Ovary (tissue), 9 donors: Measurements from ENCODE around the gene GAD2. TPM values are rescaled to one million over a fixed set of nuclear protein-coding genes. Genes with fewer than 3 reads are reported as not detected.

Source experiments
- DNase-seq, 5 donors: peaks; one replicate each; pipeline ENCODE4 v3.0.0-alpha.2; 2019 to 2020
- H3K27ac ChIP-seq, 2 donors: fragments of 200-600 bp; one replicate each; pipeline versions ENCODE4 v1.5.1 to v1.8.0; 2019 to 2022
- H3K27me3 ChIP-seq: fragments of 200-600 bp; one replicate; pipeline ENCODE4 v1.8.0; 2022
- H3K36me3 ChIP-seq: fragments of 200-600 bp; sonication (generic); one replicate; pipeline ENCODE4 v1.5.1; 2019
- H3K4me1 ChIP-seq: one replicate; pipeline ENCODE4 v1.8.1; 2013; ENCODE audit warnings: mild to moderate bottlenecking, moderate library complexity; ENCODE audit not compliant: insufficient read depth
- H3K4me3 ChIP-seq: fragments of 200-600 bp; sonication (generic); one replicate; pipeline ENCODE4 v1.5.1; 2017
- H3K9me3 ChIP-seq, 2 donors: fragments of 200-600 bp in 1 of 2; sonication (generic) in 1 of 2; one replicate each; pipeline versions ENCODE4 v1.5.1 to v1.8.1; 2013 to 2019; ENCODE audit warnings: mild to moderate bottlenecking in 1 of 2, moderate library complexity in 1 of 2
- EP300 ChIP-seq: sonication (generic); formaldehyde crosslinking; IDR thresholded peaks from one replicate; pipeline ENCODE4 v1.6.1; 2017; ENCODE audit warnings: antibody characterized with exemption
- POLR2A ChIP-seq: fragments of 450-650 bp; IDR thresholded peaks from one replicate; pipeline ENCODE4 v1.6.1; 2017; ENCODE audit warnings: antibody characterized with exemption, mild to moderate bottlenecking, moderate library complexity
- WGBS, 3 donors: extraction: QIAGEN DNeasy Blood & Tissue Kit in 1 of 3; methylation state at CpG; one replicate each; pipeline versions ENCODE4 v1.1.5 to v1.1.7; 2013 to 2017; 5-methylcytosine and 5-hydroxymethylcytosine counted together
- intact Hi-C, 4 donors: fragments of 100-400 bp; cut with DNase I; formaldehyde crosslinking; loops; one replicate each; pipeline versions ENCODE4 v1.11.0 to v1.15.1; 2022 to 2023
- polyA plus RNA-seq, 2 donors: library from polyadenylated mRNA; stranded (reverse); fragments of 200-250 nt in 1 of 2; fragments of 350-450 nt in 1 of 2; fragmentation: Illumina TruSeq in 1 of 2; extraction: RNeasy Lipid Tissue Mini Kit (QIAGEN cat#74804) in 1 of 2; gene quantifications; one replicate each; pipeline ENCODE4 v1.2.3, GENCODE V29; 2013 to 2014
- total RNA-seq, 7 donors: library from RNA; depleted of rRNA in 2 of 7; stranded (reverse); fragments of >200 nt in 2 of 7; fragmentation: NEBNext Ultra II Directional in 3 of 7; extraction: Animal tissue kit (Norgen Biotek cat#: 25700) in 3 of 7; gene quantifications; one replicate each; pipeline versions ENCODE4 v1.1.0 to v1.2.4, GENCODE V29; 2016 to 2023
- TF ChIP-seq, protein P1 (sequence below), 3 donors: fragments of 450-650 bp in 2 of 3; fragments of 200-600 bp in 1 of 3; IDR thresholded peaks; one replicate each; pipeline versions ENCODE4 v1.5.1 to v1.8.0; 2016 to 2022; ENCODE audit warnings: antibody characterized with exemption in 3 of 3, mild to moderate bottlenecking in 1 of 3
- donor health status: DM: no; HTN: no; CAD: no; lungs with moderate emphysema.
- donor health status: DM: no; HTN: no; CAD: no.
- donor health status: Bipolar disorder and iron deficiency.
- donor health status: DM: yes; HTN: yes; CAD: no.
- donor health status: DM: no; HTN: no; CAD: no.
- donor health status: DM: yes; HTN: yes; CAD: no.

GAD2 gene
- total and polyA plus RNA-seq, 9 donors = 0.02 TPM; not detected in 8

DNA sequence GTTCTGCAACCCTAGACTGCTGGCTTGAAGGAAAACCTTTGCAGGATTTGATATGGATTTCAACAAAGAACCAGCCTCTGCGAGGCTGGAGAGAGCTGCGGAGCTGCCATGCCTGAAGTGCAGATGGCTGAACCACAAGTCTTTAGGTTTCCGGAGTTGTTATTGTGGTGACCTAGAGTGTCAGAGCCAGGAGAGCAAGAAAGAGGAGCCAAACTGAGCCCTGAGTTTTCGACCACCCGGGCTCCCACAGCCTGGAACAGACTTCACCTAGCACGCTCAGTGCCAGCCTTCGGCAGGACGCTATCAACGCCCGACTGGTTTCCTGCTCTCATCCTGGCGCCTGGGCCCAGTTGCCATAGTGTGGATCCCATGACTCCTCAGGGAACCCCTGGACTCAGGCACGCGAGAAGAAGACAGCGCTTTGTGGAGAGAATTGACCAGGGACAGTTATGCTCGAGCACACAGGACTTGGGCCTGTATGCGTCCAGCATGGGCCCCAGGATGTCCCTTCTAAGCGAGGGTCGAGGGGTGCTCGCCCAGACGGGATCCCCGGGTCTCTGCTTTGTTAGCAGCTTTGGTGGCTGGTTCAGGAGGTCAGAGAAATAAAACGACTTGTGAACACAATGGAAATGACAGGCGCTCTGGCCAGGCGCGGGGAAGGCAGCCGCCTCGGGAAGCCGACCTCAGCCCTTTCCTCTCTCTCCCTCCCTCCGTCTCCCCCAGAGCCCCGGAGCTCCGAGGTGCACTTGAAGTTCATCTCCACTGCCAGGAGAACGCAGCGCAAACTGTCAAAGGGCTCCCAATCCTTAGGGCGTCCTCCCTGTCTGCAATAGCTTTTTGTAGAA, 1.8 kb upstream of the GAD2 start:
- H3K27me3 ChIP-seq = no peaks in the 10 kb centered on the region

DNA sequence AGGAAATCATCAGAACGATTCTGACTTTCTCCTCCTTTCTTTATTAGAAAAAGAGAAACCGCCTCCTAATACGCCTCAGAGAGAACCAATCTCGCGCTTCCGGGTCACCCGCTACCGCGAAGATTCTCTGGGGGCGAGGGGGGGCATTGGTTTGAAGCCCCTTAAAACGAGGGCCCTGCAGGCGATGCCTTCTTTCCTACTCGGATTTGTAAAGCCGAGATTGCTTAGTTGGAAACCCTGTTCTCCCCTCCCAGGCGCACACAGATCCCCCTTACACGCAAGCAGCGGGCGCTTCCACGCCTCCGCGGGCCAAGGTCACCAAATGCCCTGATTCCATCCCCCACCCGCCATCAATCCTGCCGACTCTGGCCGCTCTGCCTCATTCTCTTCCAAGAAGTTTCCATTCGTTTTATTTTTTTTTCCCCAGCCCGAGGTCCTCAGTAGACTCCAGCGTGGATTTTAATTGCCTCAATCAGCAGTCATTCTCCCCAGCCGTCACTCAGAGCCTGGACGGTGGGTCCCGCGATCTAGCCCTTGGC, 1.1 kb upstream of the GAD2 start:
- no peak overlapping the region for H3K27ac ChIP-seq
- intact Hi-C loops = no loop called here

More for the DNA sequence above, 1.8 kb upstream of the GAD2 start:
- 4 to 7% (median 6%) methylated on average over 34 of the region's 34 CpGs for WGBS, 3 donors
- TF ChIP-seq, protein P1, sequence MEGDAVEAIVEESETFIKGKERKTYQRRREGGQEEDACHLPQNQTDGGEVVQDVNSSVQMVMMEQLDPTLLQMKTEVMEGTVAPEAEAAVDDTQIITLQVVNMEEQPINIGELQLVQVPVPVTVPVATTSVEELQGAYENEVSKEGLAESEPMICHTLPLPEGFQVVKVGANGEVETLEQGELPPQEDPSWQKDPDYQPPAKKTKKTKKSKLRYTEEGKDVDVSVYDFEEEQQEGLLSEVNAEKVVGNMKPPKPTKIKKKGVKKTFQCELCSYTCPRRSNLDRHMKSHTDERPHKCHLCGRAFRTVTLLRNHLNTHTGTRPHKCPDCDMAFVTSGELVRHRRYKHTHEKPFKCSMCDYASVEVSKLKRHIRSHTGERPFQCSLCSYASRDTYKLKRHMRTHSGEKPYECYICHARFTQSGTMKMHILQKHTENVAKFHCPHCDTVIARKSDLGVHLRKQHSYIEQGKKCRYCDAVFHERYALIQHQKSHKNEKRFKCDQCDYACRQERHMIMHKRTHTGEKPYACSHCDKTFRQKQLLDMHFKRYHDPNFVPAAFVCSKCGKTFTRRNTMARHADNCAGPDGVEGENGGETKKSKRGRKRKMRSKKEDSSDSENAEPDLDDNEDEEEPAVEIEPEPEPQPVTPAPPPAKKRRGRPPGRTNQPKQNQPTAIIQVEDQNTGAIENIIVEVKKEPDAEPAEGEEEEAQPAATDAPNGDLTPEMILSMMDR (IDR thresholded peaks at IDR 0.05) = no peak
- no peak for TF ChIP-seq POLR2A
- TF ChIP-seq EP300 = no peak
- no peak for DNase-seq
- H3K36me3 ChIP-seq = no peaks in the 10 kb centered on the region
- no peaks in the 10 kb centered on the region for H3K4me1 ChIP-seq
- intact Hi-C loops = no loop called here
- peaks cover 0 to 9% of the 10 kb centered on the region in 2 donors for H3K9me3 ChIP-seq
- H3K27ac ChIP-seq = no peak overlapping the region
- H3K4me3 ChIP-seq = no peak overlapping the region

DNA sequence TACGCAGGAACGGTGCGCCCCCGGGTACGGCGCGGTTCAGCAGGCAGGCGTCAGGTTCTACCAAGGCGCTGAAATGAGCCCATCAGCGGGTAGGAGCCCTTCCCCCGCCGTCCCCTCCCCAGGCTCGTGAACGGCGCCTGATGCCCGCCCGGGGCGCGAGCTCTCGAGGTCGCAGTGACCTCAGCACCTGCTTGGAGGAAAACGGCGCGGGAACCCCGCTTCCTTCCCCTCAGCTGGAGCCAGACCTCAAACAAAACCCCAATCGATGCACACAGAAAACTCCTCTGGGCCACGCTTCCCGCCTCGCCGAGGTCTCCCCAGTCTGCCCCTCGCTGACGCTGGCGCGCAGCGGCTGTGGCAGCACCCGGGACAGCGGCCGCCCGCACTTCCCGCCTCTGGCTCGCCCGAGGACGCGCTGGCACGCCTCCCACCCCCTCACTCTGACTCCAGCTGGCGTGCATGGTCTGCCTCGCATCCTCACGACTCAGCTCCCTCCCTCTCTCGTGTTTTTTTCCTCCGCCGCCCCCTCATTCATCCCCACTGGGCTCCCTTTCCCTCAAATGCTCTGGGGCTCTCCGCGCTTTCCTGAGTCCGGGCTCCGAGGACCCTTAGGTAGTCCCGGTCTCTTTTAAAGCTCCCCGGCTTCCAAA, 514 bp upstream of the GAD2 start:
- DNase-seq = no peak
- Histone ChIP-seq H3K4me3 (no peak overlapping the region), H3K4me1 (no peaks in the 10 kb centered on the region)

More for the DNA sequence above, 1.1 kb upstream of the GAD2 start:
- TF ChIP-seq, protein P1 (IDR thresholded peaks at IDR 0.05) = no peak
- TF ChIP-seq EP300 (no peak), POLR2A (no peak)
- no peaks in the 10 kb centered on the region for H3K27me3 ChIP-seq
- H3K4me1 ChIP-seq = no peaks in the 10 kb centered on the region
- H3K9me3 ChIP-seq = peaks cover 0 to 9% of the 10 kb centered on the region in 2 donors
- no peaks in the 10 kb centered on the region for H3K36me3 ChIP-seq
- H3K4me3 ChIP-seq = no peak overlapping the region
- no peak for DNase-seq
- WGBS, 3 donors = 1 to 2% (median 1%) methylated on average over 31 of the region's 31 CpGs

More for the DNA sequence above, 514 bp upstream of the GAD2 start:
- Histone ChIP-seq H3K27me3 (no peaks in the 10 kb centered on the region), H3K9me3 (peaks cover 0 to 9% of the 10 kb centered on the region in 2 donors), H3K27ac (no peak overlapping the region), H3K36me3 (no peaks in the 10 kb centered on the region)
- 1% methylated on average over 51 to 57 of the region's 57 CpGs for WGBS, 3 donors
- intact Hi-C loops = no loop called here
- TF ChIP-seq, protein P1 (IDR thresholded peaks at IDR 0.05) = no peak
- no peak for TF ChIP-seq EP300
- TF ChIP-seq POLR2A = no peak
